A549 (cell line): ENCODE measurements around the gene GNB4. TPM values are rescaled to one million over a fixed set of nuclear protein-coding genes. Genes with fewer than 3 reads are reported as not detected.

ENCODE experiments used
- ATAC-seq, 2 experiments: fragments of 200-7000 bp in 1 of 2; fragments of >200 bp in 1 of 2; cut with Nextera tagmentation in 1 of 2; cut with Tn5 transposase in 1 of 2; 3 replicates each; pipeline versions ENCODE4 v1.8.0 to v1.9.1; 2018 to 2020; ENCODE audit warnings: mild to moderate bottlenecking in 1 of 2, moderate library complexity in 1 of 2
- CTCF ChIA-PET: fragments of 300-600 bp; sonication (Branson Sonifier 250); formaldehyde crosslinking; extraction: SDS; loops from one replicate; lab custom pipeline; 2021; ENCODE audit warnings: antibody characterized with exemption, inconsistent platforms; lab: Yijun Ruan, JAX
- POLR2A ChIA-PET: fragments of 350-600 bp; formaldehyde crosslinking; extraction: SDS; loops from one replicate; lab custom pipeline; 2021; ENCODE audit warnings: antibody characterized with exemption, inconsistent platforms; lab: Yijun Ruan, JAX
- DNase-seq, 2 experiments: peaks; one replicate each; pipeline versions ENCODE4 v3.0.0 to v3.0.0-alpha.2; 2011 to 2016; ENCODE audit warnings: low read depth in 1 of 2, low spot score in 1 of 2
- FAIRE-seq: peaks from 2 replicates; lab custom pipeline; 2011; peaks lifted over from hg19 to GRCh38; lab: Jason Lieb, UNC
- H3K27ac ChIP-seq, 2 experiments: fragments of >200 bp; sonication (Bioruptor Twin); formaldehyde crosslinking; 3 replicates each; pipeline ENCODE4 v1.5.1; 2016 to 2017
- H3K4me1 ChIP-seq: fragments of >200 bp; sonication (Bioruptor Twin); formaldehyde crosslinking; 3 replicates; pipeline ENCODE4 v1.6.1; 2016
- H3K4me2 ChIP-seq: fragments of >200 bp; sonication (Bioruptor Twin); formaldehyde crosslinking; 3 replicates; pipeline ENCODE4 v1.6.1; 2016
- H3K4me3 ChIP-seq: fragments of >200 bp; sonication (Bioruptor Twin); formaldehyde crosslinking; 3 replicates; pipeline ENCODE4 v1.5.1; 2016
- H3K9me3 ChIP-seq: fragments of >200 bp; sonication (Bioruptor Twin); formaldehyde crosslinking; 3 replicates; pipeline ENCODE4 v1.6.1; 2016
- BCL3 ChIP-seq: fragments of >200 bp; sonication (Bioruptor Twin); formaldehyde crosslinking; IDR thresholded peaks from 3 replicates; pipeline ENCODE4 v1.6.1; 2016
- BHLHE40 ChIP-seq: IDR thresholded peaks from 2 replicates; pipeline ENCODE4 v1.6.1; 2012; ENCODE audit warnings: low read depth, low read length, inconsistent platforms
- CBX2 ChIP-seq: fragments of 200-600 bp; sonication (generic); IDR thresholded peaks from 2 replicates; pipeline ENCODE4 v1.6.1; 2016; ENCODE audit warnings: low read depth, mild to moderate bottlenecking, borderline replicate concordance
- CBX8 ChIP-seq: fragments of 200-600 bp; sonication (generic); IDR thresholded peaks from 2 replicates; pipeline ENCODE4 v1.6.1; 2016
- EHMT2 ChIP-seq: fragments of 200-600 bp; sonication (generic); IDR thresholded peaks from 2 replicates; pipeline ENCODE4 v1.6.1; 2016; ENCODE audit warnings: antibody characterized with exemption, low read depth, mild to moderate bottlenecking, moderate library complexity
- ELK1 ChIP-seq: fragments of 150-350 bp; IDR thresholded peaks from 2 replicates; pipeline ENCODE4 v1.6.1; 2014; ENCODE audit warnings: low read depth, mild to moderate bottlenecking, low read length
- FOSB ChIP-seq: fragments of 250-450 bp; sonication (Bioruptor Pico); IDR thresholded peaks from 2 replicates; pipeline ENCODE4 v1.5.0; 2020; ENCODE audit warnings: mild to moderate bottlenecking, moderate library complexity
- HEYL ChIP-seq: fragments of 250-450 bp; sonication (Bioruptor Pico); IDR thresholded peaks from 2 replicates; pipeline ENCODE4 v1.8.0; 2021; ENCODE audit warnings: mild to moderate bottlenecking, moderate library complexity
- HOXB5 ChIP-seq: fragments of 250-450 bp; sonication (Bioruptor Pico); IDR thresholded peaks from 2 replicates; pipeline ENCODE4 v1.5.0; 2020; ENCODE audit warnings: mild to moderate bottlenecking, moderate library complexity
- JUN ChIP-seq, 2 experiments: fragments of >200 bp; sonication (Bioruptor Twin); formaldehyde crosslinking; IDR thresholded peaks; 2 replicates in 1 of 2; 3 replicates in 1 of 2; pipeline ENCODE4 v1.6.1; 2016 to 2017
- KDM1A ChIP-seq: fragments of 200-600 bp; sonication (generic); IDR thresholded peaks from 2 replicates; pipeline ENCODE4 v1.6.1; 2016; ENCODE audit warnings: low read depth, mild to moderate bottlenecking
- NFE2L2 ChIP-seq: fragments of 150-350 bp; conservative IDR thresholded peaks from 2 replicates; pipeline ENCODE4 v1.6.1; 2014; ENCODE audit warnings: low read length
- RAD21 ChIP-seq, 2 experiments: fragments of >200 bp in 1 of 2; sonication (Bioruptor Twin) in 1 of 2; formaldehyde crosslinking in 1 of 2; IDR thresholded peaks in 1 of 2; conservative IDR thresholded peaks in 1 of 2; 2 replicates in 1 of 2; 3 replicates in 1 of 2; pipeline ENCODE4 v1.6.1; 2012 to 2018; ENCODE audit warnings: inconsistent platforms in 1 of 2
- RCOR1 ChIP-seq: fragments of 150-350 bp; IDR thresholded peaks from 2 replicates; pipeline ENCODE4 v1.6.1; 2014; ENCODE audit warnings: antibody characterized with exemption, low read length, low read depth
- RFX5 ChIP-seq: fragments of 450-650 bp; IDR thresholded peaks from 2 replicates; pipeline ENCODE4 v1.7.1; 2014; ENCODE audit warnings: antibody characterized with exemption, mild to moderate bottlenecking, moderate library complexity
- ZC3H11A ChIP-seq: fragments of 450-650 bp; IDR thresholded peaks from 2 replicates; pipeline ENCODE4 v1.6.1; 2014; ENCODE audit warnings: antibody characterized with exemption, mild to moderate bottlenecking
- ZFP36 ChIP-seq: fragments of 450-650 bp; IDR thresholded peaks from 2 replicates; pipeline ENCODE4 v1.6.1; 2014; ENCODE audit warnings: borderline replicate concordance; ENCODE audit not compliant: partially characterized antibody
- WGBS: methylation state at CpG from one replicate; pipeline ENCODE4 v1.1.6; 2017; ENCODE audit errors: missing lambda C conversion rate; 5-methylcytosine and 5-hydroxymethylcytosine counted together
- polyA plus RNA-seq, 4 experiments: library from polyadenylated mRNA; depleted of rRNA in 3 of 4; stranded (reverse); fragments of >200 nt; fragmentation: RNase III in 1 of 4; extraction: RNeasy Plus Mini Kit Qiagen cat#74134 plus additional on column Dnase treatment in 1 of 4; gene quantifications; 2 replicates in 3 of 4; 3 replicates in 1 of 4; pipeline ENCODE4 v1.2.3, GENCODE V29; 2011 to 2017
- TF ChIP-seq, protein P1 (sequence below): IDR thresholded peaks from 2 replicates; pipeline ENCODE4 v1.6.1; 2012
- TF ChIP-seq, protein P2 (sequence below): fragments of 450-650 bp; IDR thresholded peaks from 2 replicates; pipeline ENCODE4 v1.6.1; 2014; ENCODE audit warnings: antibody characterized with exemption
- TF ChIP-seq, protein P3 (sequence below): fragments of 250-450 bp; sonication (Bioruptor Pico); IDR thresholded peaks from 2 replicates; pipeline ENCODE4 v1.5.0; 2021; ENCODE audit warnings: mild to moderate bottlenecking, moderate library complexity, borderline replicate concordance

Gene GNB4
- polyA plus RNA-seq, 2 of the 4 experiments (the other 2 are of a cell fraction): 10.9 to 22.7 TPM

GRCh38 chr3:179432451-179432850 lies 18.8 kb downstream of the GNB4 start:
- DNase-seq: no peak
- no peak for ATAC-seq
- WGBS: 96% methylated on average over 1 of the region's 1 CpG
- H3K4me2 ChIP-seq: no peak overlapping the region
- TF ChIP-seq ZC3H11A: no peak
- H3K9me3 ChIP-seq: no peaks in the 10 kb centered on the region
- H3K4me1 ChIP-seq: no peaks in the 10 kb centered on the region
- POLR2A ChIA-PET: no interaction called here
- no peak for FAIRE-seq
- H3K27ac ChIP-seq: no peak overlapping the region
- H3K4me3 ChIP-seq: no peak overlapping the region
- CTCF ChIA-PET: interaction anchor here (0.9 to 1.0 kb wide), 2 partner anchors 10 to 23 kb away, joined by 3 read pairs; no protein-coding TSS in a partner anchor

- no peak for ATAC-seq
- 97% methylated on average over 3 of the region's 3 CpGs for WGBS
- ChIA-PET POLR2A (no interaction called here), CTCF (interaction anchor here (0.9 to 1.0 kb wide), 2 partner anchors 11 to 23 kb away, joined by 3 read pairs; no protein-coding TSS in a partner anchor)
- FAIRE-seq: no peak
- Histone ChIP-seq H3K9me3 (no peaks in the 10 kb centered on the region), H3K4me2 (no peak overlapping the region), H3K4me1 (no peaks in the 10 kb centered on the region), H3K4me3 (no peak overlapping the region), H3K27ac (no peak overlapping the region)
- no peak for DNase-seq
- TF ChIP-seq BCL3: no peak
- no peak for TF ChIP-seq ELK1
- no peak for TF ChIP-seq CBX8
- no peak for TF ChIP-seq HEYL (CRISPR knock-in tag)
- TF ChIP-seq NFE2L2: no peak
- TF ChIP-seq KDM1A: no peak
- no peak for TF ChIP-seq CBX2
- TF ChIP-seq FOSB (CRISPR knock-in tag): no peak
- TF ChIP-seq RFX5: no peak
- TF ChIP-seq ZFP36: no peak
Observed at GRCh38 chr3:179432021-179432420, 19.2 kb downstream of the GNB4 start.

DNA sequence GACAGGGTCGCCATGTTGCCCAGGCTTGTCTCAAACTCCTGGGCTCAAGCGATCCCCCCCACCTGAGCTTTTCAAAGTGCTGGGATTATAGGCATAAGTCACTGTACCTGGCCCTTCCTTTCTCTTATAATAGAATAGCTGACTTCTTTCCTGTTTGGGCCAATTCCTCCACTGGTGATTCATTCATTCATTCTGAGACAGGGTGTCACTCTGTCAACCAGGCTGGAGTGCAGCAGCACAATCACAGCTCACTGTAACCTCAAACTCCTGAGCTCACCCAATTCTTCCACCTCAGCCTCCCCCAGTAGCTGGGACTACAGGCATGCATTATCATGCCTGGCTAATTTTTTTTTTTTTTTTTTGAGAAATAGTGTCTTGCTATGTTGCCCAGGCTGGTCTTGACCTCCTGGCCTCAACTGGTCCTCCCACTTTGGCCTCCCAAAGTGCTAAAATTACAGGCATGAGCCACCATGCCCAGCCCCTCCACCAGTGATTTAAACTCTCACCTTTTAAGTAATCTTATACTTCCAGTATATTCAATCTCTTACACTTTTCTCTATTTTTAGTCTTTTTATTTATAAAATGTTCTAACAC lies 20.9 kb downstream of the GNB4 start:
- CTCF ChIA-PET: no interaction called here
- no peaks in the 10 kb centered on the region for H3K4me1 ChIP-seq
- FAIRE-seq: no peak
- no peak for TF ChIP-seq BHLHE40
- TF ChIP-seq JUN (IDR thresholded peaks at IDR 0.05): no peak
- TF ChIP-seq, all 56 proteins: peak for 0
- POLR2A ChIA-PET: no interaction called here
- no peak overlapping the region for H3K27ac ChIP-seq
- DNase-seq: no peak
- no peak overlapping the region for H3K4me2 ChIP-seq
- WGBS: 95% methylated on average over 2 of the region's 2 CpGs
- no peak for ATAC-seq
- H3K4me3 ChIP-seq: no peak overlapping the region
- no peaks in the 10 kb centered on the region for H3K9me3 ChIP-seq

DNA sequence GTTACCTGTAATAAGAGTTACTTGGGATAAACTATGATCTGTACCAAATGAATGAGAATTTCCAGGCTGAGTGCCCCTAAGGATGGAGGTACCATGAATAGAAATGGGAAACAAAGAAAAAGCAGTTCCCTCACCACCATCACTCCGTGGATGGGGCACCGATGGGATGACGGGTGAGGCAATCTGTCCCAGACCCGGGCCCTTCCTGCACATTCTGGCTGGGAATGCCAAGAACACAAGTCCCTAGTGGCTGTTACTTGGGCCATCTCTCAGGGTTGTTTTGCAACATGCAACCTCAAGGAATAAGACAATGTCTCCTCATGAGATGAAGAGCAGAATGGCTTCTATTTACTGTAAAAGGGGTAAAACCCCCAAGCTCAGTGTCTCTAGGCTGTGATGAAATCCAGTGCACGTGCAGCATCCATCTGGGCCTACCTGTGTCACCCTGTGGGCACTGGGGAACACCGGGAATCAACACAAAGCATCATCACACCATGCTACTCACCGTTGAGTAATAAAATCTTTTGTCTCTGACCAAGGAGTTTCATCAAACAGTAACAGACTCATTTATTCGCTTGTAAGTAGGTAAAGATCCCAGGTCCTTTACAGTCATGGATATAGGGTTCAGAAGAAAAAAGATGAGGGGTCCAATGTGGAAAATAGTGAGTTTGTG lies 22.3 kb downstream of the GNB4 start:
- ATAC-seq (no peak), DNase-seq (no peak), FAIRE-seq (no peak)
- H3K27ac ChIP-seq: no peak overlapping the region
- no peak overlapping the region for H3K4me3 ChIP-seq
- CTCF ChIA-PET: no interaction called here
- no peak overlapping the region for H3K4me2 ChIP-seq
- 89% methylated on average over 8 of the region's 8 CpGs for WGBS
- H3K9me3 ChIP-seq: no peaks in the 10 kb centered on the region
- no peaks in the 10 kb centered on the region for H3K4me1 ChIP-seq
- POLR2A ChIA-PET: no interaction called here
- TF ChIP-seq, protein P1, sequence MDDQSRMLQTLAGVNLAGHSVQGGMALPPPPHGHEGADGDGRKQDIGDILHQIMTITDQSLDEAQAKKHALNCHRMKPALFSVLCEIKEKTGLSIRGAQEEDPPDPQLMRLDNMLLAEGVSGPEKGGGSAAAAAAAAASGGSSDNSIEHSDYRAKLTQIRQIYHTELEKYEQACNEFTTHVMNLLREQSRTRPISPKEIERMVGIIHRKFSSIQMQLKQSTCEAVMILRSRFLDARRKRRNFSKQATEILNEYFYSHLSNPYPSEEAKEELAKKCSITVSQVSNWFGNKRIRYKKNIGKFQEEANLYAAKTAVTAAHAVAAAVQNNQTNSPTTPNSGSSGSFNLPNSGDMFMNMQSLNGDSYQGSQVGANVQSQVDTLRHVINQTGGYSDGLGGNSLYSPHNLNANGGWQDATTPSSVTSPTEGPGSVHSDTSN: no peak
- TF ChIP-seq FOSB (CRISPR knock-in tag) (no peak), RCOR1 (no peak), HOXB5 (no peak), EHMT2 (no peak), CBX8 (no peak), ELK1 (no peak), KDM1A (no peak), RAD21 (conservative IDR thresholded peaks at IDR 0.05 in 1 of 2, IDR thresholded peaks at IDR 0.05 in 1 of 2) (no peak)
- TF ChIP-seq, protein P2, sequence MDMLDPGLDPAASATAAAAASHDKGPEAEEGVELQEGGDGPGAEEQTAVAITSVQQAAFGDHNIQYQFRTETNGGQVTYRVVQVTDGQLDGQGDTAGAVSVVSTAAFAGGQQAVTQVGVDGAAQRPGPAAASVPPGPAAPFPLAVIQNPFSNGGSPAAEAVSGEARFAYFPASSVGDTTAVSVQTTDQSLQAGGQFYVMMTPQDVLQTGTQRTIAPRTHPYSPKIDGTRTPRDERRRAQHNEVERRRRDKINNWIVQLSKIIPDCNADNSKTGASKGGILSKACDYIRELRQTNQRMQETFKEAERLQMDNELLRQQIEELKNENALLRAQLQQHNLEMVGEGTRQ: no peak
- TF ChIP-seq, protein P3, sequence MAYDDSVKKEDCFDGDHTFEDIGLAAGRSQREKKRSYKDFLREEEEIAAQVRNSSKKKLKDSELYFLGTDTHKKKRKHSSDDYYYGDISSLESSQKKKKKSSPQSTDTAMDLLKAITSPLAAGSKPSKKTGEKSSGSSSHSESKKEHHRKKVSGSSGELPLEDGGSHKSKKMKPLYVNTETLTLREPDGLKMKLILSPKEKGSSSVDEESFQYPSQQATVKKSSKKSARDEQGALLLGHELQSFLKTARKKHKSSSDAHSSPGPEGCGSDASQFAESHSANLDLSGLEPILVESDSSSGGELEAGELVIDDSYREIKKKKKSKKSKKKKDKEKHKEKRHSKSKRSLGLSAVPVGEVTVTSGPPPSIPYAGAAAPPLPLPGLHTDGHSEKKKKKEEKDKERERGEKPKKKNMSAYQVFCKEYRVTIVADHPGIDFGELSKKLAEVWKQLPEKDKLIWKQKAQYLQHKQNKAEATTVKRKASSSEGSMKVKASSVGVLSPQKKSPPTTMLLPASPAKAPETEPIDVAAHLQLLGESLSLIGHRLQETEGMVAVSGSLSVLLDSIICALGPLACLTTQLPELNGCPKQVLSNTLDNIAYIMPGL: no peak
